DOHH2 (cell line): ENCODE data around the gene SNX2.

Experiments
- H3F3A ChIP-seq: fragments of 200-600 bp; sonication (generic), shearing (Covaris generic); 2 replicates; pipeline ENCODE4 v1.6.0; 2016; ENCODE audit warnings: antibody characterized with exemption, mild to moderate bottlenecking; ENCODE audit not compliant: control insufficient read depth, insufficient read depth
- H3K27ac ChIP-seq: fragments of 200-600 bp; sonication (generic); 2 replicates; pipeline ENCODE4 v1.5.1; 2014; ENCODE audit warnings: low read depth, mild to moderate bottlenecking, low read length, moderate library complexity
- H3K27me3 ChIP-seq: fragments of 200-600 bp; sonication (generic); 2 replicates; pipeline ENCODE4 v1.6.1; 2014; ENCODE audit warnings: mild to moderate bottlenecking, low read length, mixed read lengths; ENCODE audit not compliant: control insufficient read depth
- H3K36me3 ChIP-seq: fragments of 200-600 bp; sonication (generic); 2 replicates; pipeline ENCODE4 v1.6.1; 2014; ENCODE audit warnings: mild to moderate bottlenecking, low read length, moderate library complexity, mixed read lengths; ENCODE audit not compliant: control insufficient read depth
- H3K4me1 ChIP-seq: fragments of 200-600 bp; sonication (generic); 2 replicates; pipeline ENCODE4 v1.6.1; 2014; ENCODE audit warnings: mild to moderate bottlenecking, low read length, mixed read lengths; ENCODE audit not compliant: control insufficient read depth
- H3K4me2 ChIP-seq: fragments of 200-600 bp; sonication (generic); 2 replicates; pipeline ENCODE4 v1.6.0; 2014; ENCODE audit warnings: mild to moderate bottlenecking, low read length, moderate library complexity
- H3K4me3 ChIP-seq: fragments of 200-600 bp; sonication (generic); 2 replicates; pipeline ENCODE4 v1.5.1; 2014; ENCODE audit warnings: mild to moderate bottlenecking, low read length, mixed read lengths
- H3K79me2 ChIP-seq: fragments of 200-600 bp; sonication (generic); 2 replicates; pipeline ENCODE4 v1.6.1; 2014; ENCODE audit warnings: mild to moderate bottlenecking, low read length, mixed read lengths; ENCODE audit not compliant: control insufficient read depth
- H3K9me2 ChIP-seq: fragments of 200-600 bp; sonication (generic); replicated peaks from 2 replicates; pipeline ENCODE4 v1.6.1; 2014; ENCODE audit warnings: mild to moderate bottlenecking, low read length, mixed read lengths; ENCODE audit not compliant: control insufficient read depth
- H3K9me3 ChIP-seq: fragments of 200-600 bp; sonication (generic); 2 replicates; pipeline ENCODE4 v1.6.1; 2014; ENCODE audit warnings: antibody characterized with exemption, low read length, mixed read lengths; ENCODE audit not compliant: control insufficient read depth, insufficient read depth
- H4K20me1 ChIP-seq: fragments of 200-600 bp; sonication (generic); 2 replicates; pipeline ENCODE4 v1.6.0; 2014; ENCODE audit warnings: low read depth, mild to moderate bottlenecking, antibody characterized with exemption, low read length, moderate library complexity; ENCODE audit not compliant: control insufficient read depth, insufficient read depth
- CTCF ChIP-seq: fragments of 200-600 bp; sonication (generic); IDR thresholded peaks from one replicate; pipeline ENCODE4 v1.5.1; 2014; ENCODE audit warnings: antibody characterized with exemption, mild to moderate bottlenecking, low read depth, low read length; ENCODE audit not compliant: poor library complexity, severe bottlenecking
- EZH2phosphoT487 ChIP-seq: fragments of 200-600 bp; sonication (generic); IDR thresholded peaks from 2 replicates; pipeline ENCODE4 v1.6.1; 2017; ENCODE audit warnings: borderline replicate concordance, mild to moderate bottlenecking, antibody characterized with exemption, low read length, moderate library complexity, mixed read lengths

SNX2 gene

GRCh38 chr5:122789461-122790171 is 14.7 kb downstream of the SNX2 start:
- Histone ChIP-seq H3K9me3 (no peaks in the 10 kb centered on the region), H3K79me2 (peaks cover 53% of the 10 kb centered on the region), H3K4me2 (no peak overlapping the region), H3K9me2 (no peaks in the 10 kb centered on the region), H3K4me3 (no peak overlapping the region), H3K4me1 (peaks cover 4% of the 10 kb centered on the region; the same call in 1 of the 2 replicates), H3K27me3 (no peaks in the 10 kb centered on the region), H3F3A (no peaks in the 10 kb centered on the region), H4K20me1 (no peaks in the 10 kb centered on the region), H3K36me3 (no peaks in the 10 kb centered on the region; the same call in 1 of the 2 replicates), H3K27ac (no peak overlapping the region)
- no peak for TF ChIP-seq CTCF
- no peak for TF ChIP-seq EZH2phosphoT487

GRCh38 chr5:122790354-122791103 is 15.6 kb downstream of the SNX2 start:
- Histone ChIP-seq H3K4me1 (peaks cover 4% of the 10 kb centered on the region; the same call in 1 of the 2 replicates), H3K9me2 (no peaks in the 10 kb centered on the region), H3K27ac (no peak overlapping the region), H3F3A (no peaks in the 10 kb centered on the region), H3K36me3 (no peaks in the 10 kb centered on the region; the same call in 1 of the 2 replicates), H4K20me1 (no peaks in the 10 kb centered on the region), H3K79me2 (peaks cover 45% of the 10 kb centered on the region), H3K4me2 (no peak overlapping the region), H3K9me3 (no peaks in the 10 kb centered on the region), H3K4me3 (no peak overlapping the region), H3K27me3 (no peaks in the 10 kb centered on the region)
- no peak for TF ChIP-seq CTCF

- H3K79me2 ChIP-seq = no peaks in the 10 kb centered on the region
- no peaks in the 10 kb centered on the region for H3K27me3 ChIP-seq
- H3K27ac ChIP-seq = no peak overlapping the region
- H3K4me3 ChIP-seq = no peak overlapping the region
- H3F3A ChIP-seq = no peaks in the 10 kb centered on the region
- peaks cover 24% of the 10 kb centered on the region for H3K36me3 ChIP-seq
- H4K20me1 ChIP-seq = no peaks in the 10 kb centered on the region
- TF ChIP-seq CTCF (no peak), EZH2phosphoT487 (no peak)
- no peaks in the 10 kb centered on the region for H3K9me3 ChIP-seq
- no peaks in the 10 kb centered on the region for H3K4me1 ChIP-seq
- no peak overlapping the region for H3K4me2 ChIP-seq
- no peaks in the 10 kb centered on the region for H3K9me2 ChIP-seq
These were observed 30.6 kb downstream of the SNX2 start for GRCh38 chr5:122805481-122805880.
